HG03139 (cell line): ENCODE measurements around the gene CEP112.

Source experiments
- ATAC-seq: cut with Tn5 transposase; IDR thresholded peaks from one replicate; pipeline ENCODE4 v1.9.1; 2021; ENCODE audit not compliant: unreplicated experiment

Gene CEP112

DNA sequence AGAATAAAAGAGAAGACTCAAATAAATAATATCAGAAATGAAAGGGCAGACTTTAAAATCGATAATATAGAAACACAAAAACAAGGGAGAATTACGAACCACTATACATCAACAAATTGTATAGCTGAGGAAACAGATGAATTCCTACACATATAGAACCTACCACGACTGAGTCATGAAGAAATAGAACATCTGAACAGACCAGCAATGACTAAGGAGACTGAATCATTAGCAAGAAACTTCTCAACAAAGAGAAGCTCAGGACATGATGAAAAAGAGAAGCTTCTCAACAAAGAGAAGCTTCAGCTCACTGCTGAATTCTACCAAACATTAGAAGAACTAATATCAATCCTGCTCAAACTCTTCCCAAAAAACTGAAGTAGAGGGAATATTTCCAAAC, 255.9 kb downstream of the CEP112 start:
- no peak for ATAC-seq

DNA sequence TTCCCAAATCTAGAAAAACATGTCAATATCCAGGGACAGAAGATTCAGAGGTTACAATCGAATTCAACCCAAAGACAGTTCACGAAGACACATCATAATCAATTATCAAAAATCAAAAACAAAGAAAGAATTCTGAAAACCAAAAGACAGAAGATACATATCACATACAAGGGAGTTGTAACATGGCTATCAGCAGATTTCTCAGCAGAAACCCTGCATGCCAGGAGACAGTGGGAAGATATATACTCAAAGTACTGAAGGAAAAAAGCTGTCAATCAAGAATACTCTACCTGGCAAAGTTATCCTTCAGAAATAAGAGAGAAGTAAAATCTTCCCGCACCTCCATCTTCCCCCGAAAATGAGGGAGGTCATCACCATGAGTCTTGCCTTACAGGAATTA, 258.6 kb downstream of the CEP112 start:
- ATAC-seq: no peak

DNA sequence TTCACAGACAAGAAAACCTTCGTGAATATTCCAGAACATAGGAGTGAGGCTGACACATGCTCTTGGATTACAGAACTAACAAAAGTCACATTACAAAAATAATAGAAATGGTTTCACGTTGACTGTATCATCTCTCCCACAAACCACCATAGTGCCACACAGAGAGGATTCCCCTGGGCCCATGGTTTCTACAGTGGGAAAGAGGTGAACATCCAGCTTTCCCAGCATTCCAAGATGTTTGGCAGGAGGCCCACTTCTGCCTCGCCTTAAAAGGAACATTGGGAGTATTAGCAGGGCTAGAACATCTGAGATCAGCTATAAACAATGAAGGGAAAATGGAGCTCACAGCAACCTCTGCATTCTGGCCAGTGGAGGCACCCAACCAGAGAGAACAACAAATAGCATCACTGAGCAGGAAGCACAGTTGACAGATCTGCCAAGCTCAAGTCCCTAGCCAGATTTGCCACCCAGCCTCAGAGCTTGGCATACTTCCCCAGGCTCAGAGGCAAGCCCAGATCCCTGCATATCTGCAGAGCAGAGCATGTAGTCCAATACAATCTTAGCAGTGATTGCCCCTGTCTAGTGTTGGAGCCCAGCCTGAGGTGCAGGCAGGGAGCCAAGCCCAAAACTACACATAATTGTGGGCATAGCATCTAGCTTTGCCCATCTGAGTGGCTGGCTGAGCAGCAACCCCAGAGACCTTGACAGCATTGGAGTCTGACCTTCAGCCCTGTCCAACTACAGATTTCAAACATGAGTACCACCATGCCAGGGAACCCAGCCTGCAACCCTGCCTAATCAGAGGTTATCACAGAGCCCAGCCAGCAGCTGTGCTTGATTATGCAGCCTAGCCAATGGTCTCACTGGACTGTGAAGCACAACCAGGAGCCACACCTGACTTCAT, 260.4 kb downstream of the CEP112 start:
- no peak for ATAC-seq

- no peak for ATAC-seq
Measured at GRCh38 chr17:65930140-65930730, 261.7 kb downstream of the CEP112 start.

- no peak for ATAC-seq
Measured at GRCh38 chr17:65926599-65926998, 265.3 kb downstream of the CEP112 start.

DNA sequence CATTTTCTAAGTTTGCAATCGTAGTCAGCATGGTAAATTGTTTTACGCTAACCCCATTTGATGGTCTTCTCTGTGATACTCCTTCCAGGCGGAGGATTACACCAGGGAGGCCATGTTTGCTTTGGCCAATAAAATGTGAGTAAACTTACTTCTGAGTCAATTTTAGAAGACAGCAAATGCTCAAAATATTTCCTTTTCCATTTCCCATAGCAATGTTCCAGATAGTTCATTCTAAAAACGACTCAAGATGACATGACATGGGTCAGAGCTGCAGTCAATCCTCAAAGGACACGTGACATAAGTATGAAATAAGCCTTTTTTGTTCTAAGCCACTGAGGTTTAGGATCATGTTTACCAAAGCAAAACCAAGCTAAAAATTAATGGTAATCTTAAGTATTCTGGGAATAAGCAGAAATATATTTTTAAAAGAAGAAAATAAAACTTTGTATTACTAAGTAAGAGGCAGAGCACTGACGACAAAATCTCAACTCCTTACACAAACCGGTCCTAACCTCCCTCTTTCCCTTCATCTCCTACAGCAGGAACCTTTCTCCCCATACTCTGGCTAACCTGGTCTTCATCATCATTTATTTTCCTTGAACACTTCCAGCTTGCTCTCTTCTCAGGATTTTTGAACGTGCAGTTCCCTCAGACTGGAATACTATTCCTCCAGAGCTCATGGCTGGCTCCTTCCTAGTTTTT, 266.2 kb downstream of the CEP112 start:
- ATAC-seq: no peak

DNA sequence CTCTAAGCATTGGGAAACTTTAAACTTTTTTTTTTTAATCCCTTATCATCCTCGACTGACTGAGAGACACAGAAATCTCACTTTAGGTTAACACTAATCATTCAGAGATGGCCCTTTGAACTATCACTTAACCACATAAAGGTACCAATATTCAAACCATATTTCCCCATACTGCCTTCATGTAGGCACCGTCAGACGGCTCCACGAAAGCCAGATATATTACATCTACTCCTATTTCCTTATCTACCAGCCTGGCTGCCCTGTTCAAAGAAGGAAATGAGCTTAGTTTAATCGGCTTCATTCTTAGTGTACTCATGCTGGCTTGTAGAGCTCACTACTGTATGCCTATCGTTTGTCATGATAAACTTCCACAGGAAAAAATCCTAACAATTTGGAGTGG, 270.9 kb downstream of the CEP112 start:
- ATAC-seq: no peak

- ATAC-seq: no peak
Measured at GRCh38 chr17:65918916-65919315, 273.0 kb downstream of the CEP112 start.

DNA sequence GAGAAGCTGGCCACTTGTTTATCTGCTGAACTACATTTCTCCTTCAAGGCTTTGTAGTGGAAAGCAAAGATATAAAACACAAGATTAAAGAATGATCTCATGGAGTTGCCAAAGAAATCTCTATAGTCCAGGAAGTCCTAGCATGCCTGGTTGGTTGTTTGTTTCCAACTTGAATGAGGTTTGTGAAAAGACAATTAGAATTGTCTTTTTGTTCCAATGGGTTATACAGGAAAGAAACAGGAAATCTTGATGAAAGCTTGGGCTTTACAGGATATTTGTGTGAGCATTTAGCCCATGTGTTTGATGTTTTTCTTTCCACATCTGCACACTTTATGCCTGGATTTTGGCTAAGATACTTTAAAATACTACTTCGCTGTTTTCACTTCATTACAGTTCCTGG, 273.4 kb downstream of the CEP112 start:
- no peak for ATAC-seq

DNA sequence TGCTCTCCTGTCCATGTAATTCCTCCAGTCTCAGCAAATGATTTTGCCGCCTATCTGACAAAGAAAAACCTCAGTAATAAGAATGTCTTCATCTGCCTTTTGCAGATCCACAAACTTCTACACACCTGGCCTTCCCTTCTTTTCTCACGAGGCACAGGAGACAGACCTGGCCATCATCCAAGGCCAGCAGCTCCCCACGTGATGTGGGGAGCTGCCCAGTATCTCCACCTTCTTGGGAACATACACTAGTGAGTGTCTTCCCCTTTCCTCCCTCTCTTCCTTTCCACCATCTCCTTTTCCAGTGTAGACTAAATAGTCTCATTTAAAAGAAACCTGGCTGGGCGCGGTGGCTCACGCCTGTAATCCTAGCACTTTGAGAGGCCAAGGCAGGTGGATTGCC, 274.4 kb downstream of the CEP112 start:
- no peak for ATAC-seq

GRCh38 chr17:65916425-65916824, 275.5 kb downstream of the CEP112 start:
- ATAC-seq: no peak

GRCh38 chr17:65914784-65915342, 277.1 kb downstream of the CEP112 start:
- peak; percentile 96 for ATAC-seq

DNA sequence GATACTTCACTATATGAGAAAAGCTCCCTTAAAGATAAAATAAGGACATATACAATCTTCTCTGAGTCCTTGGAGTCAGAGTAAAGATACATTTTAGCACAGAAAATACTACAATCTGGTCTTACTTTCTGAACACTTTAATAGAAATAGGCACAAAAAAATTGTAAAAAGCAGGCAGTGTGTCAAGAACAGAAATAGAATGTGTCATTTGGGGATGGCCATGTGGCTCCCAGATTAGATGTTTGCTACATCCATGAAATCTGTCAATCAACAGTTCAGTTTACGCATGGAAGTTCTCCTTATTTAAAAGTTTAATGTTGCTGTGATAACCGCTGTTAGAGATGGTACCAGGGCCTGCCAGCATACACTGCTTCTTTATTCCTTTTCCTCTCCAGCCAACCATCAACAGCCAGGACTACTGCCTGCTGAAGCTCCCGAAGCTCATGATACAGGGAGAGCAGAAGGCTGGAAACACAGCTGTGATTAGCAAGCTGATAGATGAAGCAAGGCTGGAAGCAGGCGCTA, 278.5 kb downstream of the CEP112 start:
- ATAC-seq: no peak

DNA sequence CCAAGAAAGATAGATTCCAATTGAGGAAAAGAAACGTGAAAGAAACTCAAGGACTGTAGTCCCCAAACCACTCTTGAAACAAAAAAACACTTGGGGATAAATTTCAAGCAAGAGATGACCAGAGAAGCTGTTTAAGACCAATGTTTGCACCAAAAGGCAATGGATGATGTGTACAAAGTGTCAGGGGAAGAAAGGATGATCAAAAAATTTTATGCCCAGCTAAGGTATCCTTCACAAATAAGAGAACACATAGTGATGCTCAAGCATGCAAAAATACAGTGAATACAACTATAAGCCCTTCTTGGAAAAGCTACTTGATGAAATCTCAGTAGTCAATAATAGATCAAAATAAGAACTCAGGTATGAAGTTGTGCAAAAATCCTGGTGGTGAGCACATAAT, 281.1 kb downstream of the CEP112 start:
- no peak for ATAC-seq

GRCh38 chr17:65902831-65903522, 289.0 kb downstream of the CEP112 start:
- ATAC-seq: no peak

GRCh38 chr17:65902155-65902554, 289.8 kb downstream of the CEP112 start:
- no peak for ATAC-seq

GRCh38 chr17:65901394-65901793, 290.5 kb downstream of the CEP112 start:
- ATAC-seq: no peak

GRCh38 chr17:65900216-65900615, 291.7 kb downstream of the CEP112 start:
- no peak for ATAC-seq

DNA sequence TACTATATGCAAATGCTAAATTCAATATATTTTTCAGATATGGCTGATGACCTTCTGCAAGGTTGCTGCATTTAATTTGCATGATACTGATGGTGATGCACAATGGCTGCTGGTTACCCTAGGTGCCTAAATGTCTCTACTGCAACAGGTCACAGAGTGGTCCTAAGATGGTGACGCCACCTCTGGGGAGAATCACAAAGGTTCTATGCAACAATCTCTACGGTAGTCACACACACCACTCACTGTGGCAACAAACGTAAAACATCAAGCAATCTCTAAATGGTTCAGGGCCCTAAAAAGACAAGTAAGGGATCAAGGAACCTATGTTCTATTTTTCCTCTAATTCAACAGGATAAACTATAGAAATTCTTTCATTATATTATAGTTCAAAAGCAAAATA, 293.3 kb downstream of the CEP112 start:
- ATAC-seq: no peak

DNA sequence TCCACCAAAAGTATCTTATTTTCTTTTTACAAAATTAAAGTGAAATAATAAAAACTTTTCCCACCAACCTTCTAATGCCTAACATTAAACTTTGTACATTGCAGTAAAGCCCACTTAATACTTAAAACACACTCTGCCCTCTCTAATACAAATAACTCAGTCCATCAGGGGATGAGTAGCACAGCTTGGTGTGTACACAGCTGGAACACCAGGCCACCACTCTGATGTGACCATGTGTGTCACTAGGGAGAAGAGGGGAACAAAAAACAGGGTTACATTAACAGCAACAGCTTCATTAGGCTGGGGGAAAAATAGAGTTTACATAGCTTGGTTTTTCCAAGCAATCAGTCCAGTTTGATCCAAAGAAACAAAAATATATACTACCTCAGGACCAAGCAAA, 295.0 kb downstream of the CEP112 start:
- no peak for ATAC-seq

DNA sequence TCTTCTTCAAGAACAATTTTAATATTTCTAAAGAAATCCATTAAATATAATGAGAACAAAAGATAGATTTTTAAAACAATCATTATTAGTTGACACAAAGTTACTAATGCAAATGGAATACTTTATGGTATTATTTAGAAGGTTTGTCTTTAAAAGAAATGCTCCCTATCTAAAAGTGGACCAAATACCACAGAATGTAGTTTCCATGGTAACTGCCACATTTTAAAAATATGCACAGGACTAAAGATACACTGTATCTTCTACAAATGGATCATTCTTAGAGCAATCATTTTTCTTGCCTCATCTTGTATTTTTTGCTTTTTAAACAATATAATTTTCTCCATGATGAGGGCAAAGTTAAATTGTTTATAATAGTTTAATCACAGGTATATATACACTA, 296.0 kb downstream of the CEP112 start:
- no peak for ATAC-seq
